Measurements from ENCODE around the gene ZNF350. TPM values are rescaled to one million over a fixed set of nuclear protein-coding genes. Genes with fewer than 3 reads are reported as not detected.

The ZNF350 gene
- total RNA-seq: 12.5 and 13.1 TPM in 2 replicates

GRCh38 chr19:51986309-51987291 is at the start of gene ZNF350:
ZNF350 (minus strand) TSS chr19:51986840; CDS start chr19:51974360, 12,480 bp downstream.

GRCh38 chr19:52028027-52028779 is 41.6 kb upstream of the ZNF350 start, which contains the start of gene ZNF614:
ZNF614 (minus strand) TSS chr19:52028379; CDS start chr19:52025745, 2,634 bp downstream.

GRCh38 chr19:52007806-52008557 is 21.3 kb upstream of the ZNF350 start, which contains the start of gene ZNF615:
ZNF615 (minus strand) TSS chr19:52008211; CDS start chr19:52003711, 4,500 bp downstream.

GRCh38 chr19:51926784-51927741 is 59.6 kb downstream of the ZNF350 start, which contains the start of gene ZNF613:
ZNF613 (plus strand) TSS chr19:51927472; CDS start chr19:51936221, 8,749 bp downstream.

Other genes with a start within 250 kb of the ZNF350 start
- 0.09 TPM in 1 of 2 replicates, not detected in the other for gene FPR1, start 235.0 kb downstream of the ZNF350 start, total RNA-seq
- under 0.01 TPM in 1 of 2 replicates, not detected in the other for gene FPR2, start 225.7 kb downstream of the ZNF350 start, total RNA-seq
- gene FPR3, start 191.7 kb downstream of the ZNF350 start, total RNA-seq: not detected in 2 replicates
- 7.6 and 7.9 TPM in 2 replicates for gene ZNF577, start 98.9 kb downstream of the ZNF350 start, total RNA-seq
- gene ZNF649, start 81.8 kb downstream of the ZNF350 start, total RNA-seq: 3.8 and 4.3 TPM in 2 replicates
- gene ZNF613, start 59.4 kb downstream of the ZNF350 start, total RNA-seq: 6.6 and 10.2 TPM in 2 replicates
- gene ZNF615, start 21.4 kb upstream of the ZNF350 start, total RNA-seq: 10.6 and 16.7 TPM in 2 replicates
- 4.8 and 7.1 TPM in 2 replicates for gene ZNF614, start 41.5 kb upstream of the ZNF350 start, total RNA-seq
- 7.7 and 9.7 TPM in 2 replicates for gene ZNF432, start 62.0 kb upstream of the ZNF350 start, total RNA-seq
- gene ZNF841, start 108.9 kb upstream of the ZNF350 start, total RNA-seq: 13.7 and 20.0 TPM in 2 replicates
- 9.0 and 12.2 TPM in 2 replicates for gene ZNF616, start 153.1 kb upstream of the ZNF350 start, total RNA-seq
- 8.2 and 11.5 TPM in 2 replicates for gene ZNF836, start 184.8 kb upstream of the ZNF350 start, total RNA-seq
- 112 and 113 TPM in 2 replicates for gene PPP2R1A, start 203.2 kb upstream of the ZNF350 start, total RNA-seq